NCI-H1694 (cell line): ENCODE results near the gene ATRN.
"Not testable (repeated sequence)": the region's sequence is repeated elsewhere in the genome, so short reads cannot be mapped to it uniquely, and the experiment has no call there.

ENCODE experiments used
- DNase-seq: peaks from one replicate; lab custom pipeline; 2025; lab: John Stamatoyannopoulos, UW

Gene ATRN

DNA sequence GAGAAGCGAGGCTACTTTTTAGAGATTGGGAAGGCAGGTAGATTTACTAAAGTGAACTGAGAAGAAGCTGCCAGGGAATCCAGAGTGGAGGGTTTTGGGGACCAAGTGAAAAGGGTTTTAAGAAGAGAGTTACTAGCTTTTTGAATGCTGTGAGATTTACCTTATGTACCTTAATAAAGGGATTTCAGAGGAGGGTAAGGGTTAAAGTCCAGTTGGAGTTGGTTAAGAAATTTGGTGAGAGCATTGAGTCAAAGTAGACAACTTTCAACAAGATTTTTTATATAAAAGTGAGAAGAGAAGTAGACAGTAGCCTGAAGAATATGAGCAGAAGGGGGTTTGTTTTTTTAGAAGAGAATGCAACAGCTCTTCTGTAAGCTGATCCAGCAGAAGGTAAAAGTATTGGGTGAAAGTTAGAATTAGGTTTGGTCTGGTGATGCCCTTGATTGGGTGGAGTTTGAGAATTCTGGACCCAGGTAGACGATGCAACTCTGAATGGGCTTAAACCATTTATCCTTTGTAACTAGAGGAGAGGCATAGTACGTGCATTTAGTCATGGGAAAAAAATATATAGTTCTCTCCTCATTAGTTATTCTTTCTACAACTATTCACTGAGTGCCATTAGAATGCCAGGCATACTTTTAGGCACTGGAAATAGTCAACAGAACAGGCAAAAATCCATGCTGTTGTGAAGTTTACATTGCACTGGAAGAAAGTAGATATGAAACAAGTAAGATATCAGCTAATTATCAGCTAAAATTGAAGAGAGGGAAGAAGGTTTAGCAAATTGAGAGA lies 44.8 kb downstream of the ATRN start:
- DNase-seq = no peak

DNA sequence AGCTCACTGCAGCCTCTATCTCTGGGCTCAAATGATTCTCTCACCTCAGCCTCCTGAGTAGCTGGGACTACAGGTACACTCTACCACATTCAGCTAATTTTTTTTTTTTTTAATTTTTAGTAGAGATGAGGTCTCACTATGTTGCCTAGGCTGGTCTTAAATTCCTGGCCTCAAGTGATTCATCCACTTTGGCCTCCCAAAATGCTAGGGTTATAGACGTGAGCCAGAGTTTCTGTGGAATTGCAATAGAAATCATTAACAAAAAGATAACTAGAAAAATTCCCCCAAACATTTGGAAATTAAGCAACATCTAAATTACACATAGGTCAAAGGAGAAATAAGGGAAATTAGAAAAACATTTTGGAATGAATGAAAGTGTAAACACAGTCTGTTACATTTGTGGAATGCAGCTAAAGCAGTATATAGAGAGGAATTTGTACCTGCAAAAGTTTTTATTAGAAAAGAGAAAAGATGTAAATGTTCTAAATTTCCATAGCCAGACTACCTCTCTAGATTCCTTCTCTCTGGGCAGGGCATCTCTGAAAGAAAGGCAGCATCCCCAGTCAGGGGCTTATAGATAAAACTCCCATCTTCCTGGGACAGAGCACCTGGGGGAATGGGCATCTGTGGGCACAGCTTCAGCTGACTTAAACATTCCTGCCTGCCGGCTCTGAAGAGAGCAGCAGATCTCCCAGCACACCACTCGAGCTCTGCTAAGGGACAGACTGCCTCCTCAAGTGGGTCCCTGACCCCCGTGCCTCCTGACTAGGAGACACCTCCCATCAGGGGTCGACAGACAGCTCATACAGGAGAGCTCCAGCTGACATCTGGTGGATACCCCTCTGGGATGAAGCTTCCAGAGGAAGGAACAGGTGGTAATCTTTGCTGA lies 51.3 kb downstream of the ATRN start:
- DNase-seq = no peak

DNA sequence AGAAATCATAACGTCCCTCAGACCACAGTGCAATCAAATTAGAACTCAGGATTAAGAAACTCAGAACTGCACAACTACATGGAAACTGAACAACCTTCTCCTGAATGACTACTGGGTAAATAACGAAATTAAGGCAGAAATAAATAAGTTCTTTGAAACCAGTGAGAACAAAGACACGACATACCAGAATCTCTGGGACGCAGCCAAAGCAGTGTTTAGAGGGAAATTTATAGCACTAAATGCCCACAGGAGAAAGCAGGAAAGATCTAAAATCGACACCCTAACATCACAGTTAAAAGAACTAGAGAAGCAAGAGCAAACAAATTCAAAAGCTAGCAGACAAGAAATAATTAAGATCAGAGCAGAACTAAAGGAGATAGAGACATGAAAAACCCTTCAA lies 53.9 kb downstream of the ATRN start:
- DNase-seq = not testable (repeated sequence)

DNA sequence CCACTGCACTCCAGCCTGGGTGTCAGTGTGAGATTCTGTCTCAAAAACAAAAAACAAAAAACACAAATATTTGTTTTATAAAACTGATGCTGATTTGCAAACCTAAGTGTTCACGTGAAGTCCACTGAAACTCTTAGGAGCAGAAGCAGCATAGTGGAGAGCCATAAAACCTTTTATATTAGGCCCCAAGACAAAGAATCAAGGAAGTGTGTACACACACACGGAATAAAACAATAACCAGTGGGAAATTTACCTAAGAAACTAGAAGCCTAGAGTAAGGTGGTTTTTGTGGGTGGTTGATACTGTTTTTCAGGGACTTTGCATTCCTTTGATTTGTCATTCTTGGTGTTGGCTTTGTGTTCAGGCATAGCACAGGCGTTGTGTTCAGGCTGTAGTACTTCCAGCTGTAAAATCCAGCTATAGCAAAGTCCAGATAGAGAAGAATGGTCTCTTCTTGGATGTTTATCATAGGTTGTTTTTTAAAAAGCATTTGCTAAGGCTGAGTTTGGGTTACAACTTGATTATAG lies 61.3 kb downstream of the ATRN start:
- no peak for DNase-seq

DNA sequence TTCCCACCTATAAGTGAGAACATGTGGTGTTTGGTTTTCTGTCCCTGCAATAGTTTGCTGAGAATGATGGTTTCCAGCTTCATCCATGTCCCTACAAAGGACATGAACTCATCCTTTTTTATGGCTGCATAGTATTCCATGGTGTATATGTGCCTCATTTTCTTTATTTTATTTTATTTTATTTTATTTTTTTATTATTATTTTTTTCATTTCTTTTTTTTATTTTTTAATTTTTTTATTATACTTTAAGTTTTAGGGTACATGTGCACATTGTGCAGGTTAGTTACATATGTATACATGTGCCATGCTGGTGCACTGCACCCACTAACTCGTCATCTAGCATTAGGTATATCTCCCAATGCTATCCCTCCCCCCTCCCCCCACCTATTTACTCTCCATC lies 66.9 kb downstream of the ATRN start:
- not testable (repeated sequence) for DNase-seq

DNA sequence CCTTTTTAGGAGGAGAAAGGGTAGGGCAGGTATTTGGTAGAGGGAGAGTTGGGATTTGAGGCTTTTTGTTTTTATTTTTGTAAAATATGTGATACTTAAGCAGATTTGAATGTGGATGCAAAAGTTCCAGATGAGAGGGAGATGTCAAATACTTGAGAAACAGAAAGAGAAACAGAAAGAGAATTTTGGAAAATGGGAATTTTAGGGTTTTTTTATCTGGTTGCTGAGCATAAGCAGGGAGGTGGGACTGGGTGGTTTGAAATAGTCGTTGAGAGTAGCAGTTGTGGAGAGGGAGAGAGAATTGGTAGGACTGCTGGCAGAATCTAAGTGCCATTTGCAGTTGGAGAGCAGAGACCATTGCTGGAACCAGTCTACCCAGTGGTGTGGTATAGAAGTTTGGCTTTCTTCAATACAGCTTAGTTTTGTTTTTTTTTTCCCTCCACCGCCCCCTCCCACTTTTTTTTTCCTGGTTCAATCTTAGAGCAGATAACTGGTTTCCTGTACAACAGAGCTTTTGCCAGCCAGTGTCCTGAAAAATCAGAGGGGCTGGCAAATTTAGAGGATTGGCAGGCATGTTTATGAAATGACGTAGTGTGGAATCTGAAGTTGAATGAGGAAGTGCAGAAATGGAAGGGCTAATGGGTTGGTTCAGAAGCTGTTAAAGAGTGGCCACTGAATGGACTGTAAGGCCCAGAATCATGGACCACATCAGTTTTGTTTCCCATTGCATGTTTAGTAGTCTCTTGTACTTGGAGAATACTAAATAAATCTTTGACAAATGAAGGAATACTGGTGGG lies 68.7 kb downstream of the ATRN start:
- no peak for DNase-seq

DNA sequence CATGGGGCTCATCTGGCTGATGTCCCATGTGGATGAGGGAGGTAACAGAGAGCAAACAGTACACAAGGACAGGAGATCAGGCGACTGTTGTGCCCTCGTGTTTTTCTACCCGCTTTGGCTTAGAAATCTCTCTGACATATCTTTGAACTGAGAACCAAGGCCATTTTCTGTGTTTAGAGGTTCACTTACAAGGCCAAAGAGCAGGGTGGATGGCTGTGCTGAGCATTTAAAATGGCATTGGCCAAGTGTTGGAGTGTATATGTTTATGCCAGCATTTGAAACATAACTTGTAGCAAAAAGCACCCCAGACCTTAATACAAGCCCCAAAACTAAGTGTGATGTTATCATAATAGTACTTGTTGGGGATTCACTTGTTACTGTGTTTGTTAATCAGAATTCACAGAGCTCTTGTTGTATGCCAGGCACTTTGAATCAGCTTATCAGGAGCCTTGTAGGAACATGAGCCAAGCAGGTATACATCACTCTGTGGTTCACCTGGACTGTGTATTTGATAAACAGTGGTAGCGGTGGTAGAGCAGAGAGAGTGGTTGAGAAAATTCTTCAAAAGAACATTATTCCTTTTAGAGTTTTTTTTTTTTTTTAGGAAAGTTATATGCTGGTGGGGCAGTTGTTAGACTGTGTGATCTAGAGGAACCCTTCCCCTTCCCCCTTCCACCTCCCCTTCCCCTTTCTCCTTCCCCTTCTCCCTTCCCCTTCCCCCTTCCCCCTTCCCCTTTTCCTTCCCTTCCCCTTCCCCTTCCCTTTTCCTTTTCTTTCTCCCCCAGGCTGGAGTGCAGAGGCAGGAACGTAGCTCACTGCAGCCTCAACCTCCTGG lies 71.3 kb downstream of the ATRN start:
- DNase-seq = no peak

DNA sequence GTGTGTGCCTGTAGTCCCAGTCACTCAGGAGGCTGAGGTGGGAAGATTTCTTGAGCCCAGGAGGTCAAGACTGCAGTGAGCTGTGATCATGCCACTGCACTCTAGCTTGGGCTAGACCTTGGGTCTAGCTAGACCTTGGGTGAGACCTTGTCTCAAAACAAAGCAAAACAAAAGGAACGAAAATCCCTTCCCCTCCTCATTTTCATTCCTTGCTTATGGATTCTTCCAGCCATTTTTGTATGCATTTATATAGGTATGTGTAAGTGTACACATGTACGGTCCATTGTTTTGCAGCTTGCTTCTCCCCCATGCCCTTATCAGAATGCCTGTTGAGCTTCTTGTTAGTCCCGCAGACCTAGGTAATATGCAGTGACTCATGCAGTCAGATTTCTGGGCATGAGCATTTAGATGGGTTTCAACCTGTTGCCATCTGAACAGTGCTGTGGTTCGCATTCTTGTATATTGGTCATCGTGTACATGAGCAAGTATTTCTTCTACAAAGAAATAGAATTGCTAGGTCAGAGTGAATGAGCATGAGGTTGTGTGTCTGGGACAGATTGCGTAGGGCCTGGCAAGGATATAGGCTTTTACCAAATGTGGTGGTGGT lies 73.2 kb downstream of the ATRN start:
- DNase-seq = no peak

DNA sequence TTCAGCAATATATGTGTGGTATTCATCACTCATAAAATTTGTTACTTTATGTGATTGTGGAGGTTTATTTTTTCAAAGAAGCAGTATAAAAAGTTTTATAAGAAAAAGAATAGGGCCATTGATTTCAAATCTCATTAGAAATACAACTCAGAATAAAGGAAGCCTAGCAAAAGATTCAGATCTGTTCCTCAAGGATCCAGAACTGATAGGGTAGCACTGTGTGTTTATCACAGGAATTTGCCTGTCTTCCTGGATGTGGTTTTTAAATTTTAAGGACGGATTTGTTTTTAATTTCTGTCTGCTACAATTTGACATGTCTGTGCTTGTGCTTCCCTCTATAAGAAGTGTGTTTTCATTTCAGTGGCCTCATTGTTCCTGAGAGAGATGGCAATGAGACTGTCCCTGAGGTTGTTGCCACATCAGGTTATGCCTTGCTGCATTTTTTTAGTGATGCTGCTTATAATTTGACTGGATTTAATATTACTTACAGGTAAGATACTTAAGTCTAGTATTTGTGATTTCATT lies 74.6 kb downstream of the ATRN start:
- no peak for DNase-seq

DNA sequence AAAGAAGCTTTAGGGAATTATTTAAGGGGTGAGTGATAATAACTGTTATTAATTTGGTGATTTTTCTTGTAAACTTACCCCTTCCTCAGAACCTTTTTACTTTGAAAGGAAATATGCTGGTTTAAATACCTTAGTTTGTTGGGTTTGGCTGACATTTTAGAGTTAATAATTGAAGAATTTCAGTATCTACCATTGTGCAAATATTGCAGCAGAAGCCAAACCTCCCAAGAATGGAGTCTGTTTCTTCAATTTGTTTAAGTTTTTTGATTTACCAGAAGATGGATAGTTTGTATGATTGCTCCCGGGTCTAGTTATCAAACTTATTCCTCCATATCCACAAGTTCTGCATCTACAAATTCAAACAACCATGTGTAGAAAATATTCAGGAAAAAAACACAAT lies 77.1 kb downstream of the ATRN start:
- DNase-seq = no peak

DNA sequence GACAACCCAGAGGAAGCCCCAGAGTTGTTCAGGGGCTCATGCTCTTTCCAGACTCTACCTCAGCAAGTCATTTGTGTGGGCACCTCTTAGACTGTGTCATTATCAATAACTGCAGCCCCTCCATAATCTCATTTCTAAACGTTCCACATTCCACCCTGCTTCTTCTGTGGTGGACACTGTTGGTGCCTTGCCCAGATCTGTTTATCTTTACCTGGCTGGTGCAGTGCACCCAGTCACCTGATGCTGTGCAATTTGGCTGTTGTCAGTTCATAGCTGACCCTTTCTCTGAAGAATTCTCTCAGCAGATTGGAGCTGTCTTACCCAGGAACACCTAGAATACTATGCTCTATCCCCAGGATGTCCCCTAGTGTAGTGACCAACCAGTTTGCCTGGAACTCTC lies 80.0 kb downstream of the ATRN start:
- no peak for DNase-seq

DNA sequence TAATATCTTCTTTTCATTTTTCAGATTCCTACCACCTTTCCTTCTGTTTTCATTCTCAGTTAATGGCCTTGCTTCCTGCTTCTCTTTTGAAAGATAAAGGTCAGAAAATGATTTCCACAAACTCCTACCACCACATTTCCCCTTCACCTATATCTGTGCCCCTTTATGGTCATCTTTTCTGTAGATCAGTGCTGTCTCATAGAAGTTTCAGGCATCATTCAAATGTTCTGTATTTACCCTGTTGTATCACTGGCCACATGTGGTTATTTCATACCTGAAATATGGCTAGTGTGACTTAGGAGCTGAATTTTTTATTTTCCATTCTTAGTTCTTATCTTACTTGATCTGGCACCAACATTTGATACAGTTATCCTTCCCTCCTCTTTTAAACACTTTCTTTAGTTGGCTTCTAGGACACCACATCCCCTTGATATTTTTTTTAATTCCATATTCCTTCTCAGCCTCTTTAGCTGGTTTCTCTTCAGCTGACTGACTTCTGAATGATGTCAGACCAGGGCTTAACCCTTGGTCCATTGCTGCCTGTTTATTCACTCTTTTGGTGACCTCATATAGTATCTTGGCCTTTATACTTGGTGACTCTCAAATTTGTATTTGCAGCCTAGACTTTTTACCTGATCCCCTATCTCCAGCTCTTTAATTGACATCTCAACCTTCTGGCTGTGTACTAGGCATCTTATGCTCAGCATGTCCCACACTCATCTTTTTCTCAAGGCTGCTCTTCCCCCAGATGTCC lies 81.0 kb downstream of the ATRN start:
- no peak for DNase-seq

DNA sequence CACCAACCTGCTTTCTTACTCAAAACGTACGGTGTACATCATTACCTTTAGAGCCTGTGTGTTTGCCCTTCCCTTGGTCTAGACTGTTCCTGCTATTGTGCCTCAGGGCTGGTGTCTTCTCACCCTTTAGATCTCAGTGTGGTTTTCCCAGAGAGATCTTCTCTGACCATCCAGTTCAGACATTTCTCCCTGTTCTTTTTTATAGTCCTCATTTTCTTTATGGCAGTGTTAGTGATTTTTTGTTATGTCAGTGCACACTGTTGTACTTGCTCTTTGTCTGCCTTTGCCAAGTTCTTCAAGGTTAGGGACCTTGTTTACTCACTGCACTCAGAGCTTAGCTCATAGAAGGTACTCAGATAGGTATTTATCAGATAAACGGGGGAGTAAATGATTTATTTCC lies 82.8 kb downstream of the ATRN start:
- DNase-seq = no peak

DNA sequence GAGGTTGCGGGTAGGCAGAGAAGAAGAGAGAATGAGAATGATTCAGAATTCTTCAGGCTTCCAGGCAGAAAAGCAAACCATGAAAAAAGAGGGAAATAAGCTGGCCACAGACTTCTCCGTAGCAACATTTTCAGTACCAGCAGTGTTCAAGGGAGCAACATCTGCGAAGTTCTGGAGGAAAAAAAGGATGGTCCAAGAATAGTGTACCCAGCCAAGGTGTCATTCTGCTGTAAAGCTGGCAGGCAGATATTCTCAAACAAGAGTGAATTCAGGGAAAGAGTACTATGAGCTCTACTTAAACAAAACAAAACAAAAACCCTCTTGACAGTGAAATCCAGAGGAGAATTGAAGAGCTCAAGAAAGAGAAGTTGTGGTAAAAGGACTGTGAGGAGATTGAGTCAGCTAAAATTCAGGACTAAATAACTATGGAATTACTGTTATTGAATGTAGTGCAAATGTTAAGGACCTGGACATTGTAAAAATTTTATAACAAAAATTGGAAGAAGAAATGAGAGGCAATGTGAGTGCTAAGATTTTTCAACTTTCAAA lies 86.5 kb downstream of the ATRN start:
- DNase-seq = no peak

DNA sequence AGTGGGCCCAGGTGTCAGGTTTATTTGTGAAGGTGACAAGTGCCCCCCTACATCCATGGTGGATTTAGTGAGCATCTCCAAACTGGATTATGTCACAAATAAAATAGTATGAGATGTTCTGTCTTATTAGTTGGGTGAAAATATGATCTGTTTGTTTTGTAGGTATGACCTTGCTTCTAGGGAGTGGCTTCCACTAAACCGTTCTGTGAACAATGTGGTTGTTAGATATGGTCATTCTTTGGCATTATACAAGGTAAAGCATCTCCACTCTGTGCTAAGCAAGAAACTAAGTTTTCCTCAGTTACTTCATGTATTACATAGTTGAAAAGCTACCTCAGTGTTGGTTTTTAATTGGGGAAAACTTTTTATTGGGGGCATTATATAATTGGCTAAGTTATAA lies 88.4 kb downstream of the ATRN start:
- no peak for DNase-seq

DNA sequence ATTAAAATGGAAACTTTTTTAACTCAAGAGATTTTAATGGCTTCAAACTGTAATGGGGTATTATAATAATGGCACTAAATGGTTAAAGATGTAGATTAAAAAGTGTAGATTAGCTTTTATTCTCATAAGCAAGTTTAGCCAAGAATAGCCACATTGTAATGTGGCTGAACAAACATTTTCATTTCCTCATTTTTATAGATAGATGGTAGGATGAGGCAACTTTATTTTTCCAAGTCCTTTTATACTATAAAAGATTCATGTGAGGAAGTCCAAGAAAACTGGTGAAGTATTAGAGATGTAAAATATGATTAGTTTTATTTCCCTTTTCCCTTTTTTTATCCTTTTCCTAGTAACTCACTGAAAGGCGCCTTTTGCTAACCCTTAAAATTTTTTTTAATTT lies 88.8 kb downstream of the ATRN start:
- DNase-seq = no peak

DNA sequence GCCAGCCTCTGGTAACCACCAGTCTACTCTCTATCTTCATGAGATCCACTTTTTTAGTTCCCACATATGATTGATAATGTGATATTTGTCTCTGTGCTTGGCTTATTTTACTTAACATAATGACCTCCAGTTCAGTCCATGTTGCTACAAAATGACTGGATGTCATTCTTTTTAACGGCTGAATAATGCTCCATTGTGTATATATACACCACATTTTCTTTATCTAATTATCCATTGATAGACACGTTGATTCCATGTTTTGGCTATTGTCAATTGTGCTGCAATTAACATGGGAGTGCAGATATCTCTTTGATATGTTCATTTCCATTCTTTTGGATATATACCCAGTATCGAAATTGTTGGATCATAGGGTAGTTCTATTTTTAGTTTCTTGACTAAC lies 89.3 kb downstream of the ATRN start:
- no peak for DNase-seq

DNA sequence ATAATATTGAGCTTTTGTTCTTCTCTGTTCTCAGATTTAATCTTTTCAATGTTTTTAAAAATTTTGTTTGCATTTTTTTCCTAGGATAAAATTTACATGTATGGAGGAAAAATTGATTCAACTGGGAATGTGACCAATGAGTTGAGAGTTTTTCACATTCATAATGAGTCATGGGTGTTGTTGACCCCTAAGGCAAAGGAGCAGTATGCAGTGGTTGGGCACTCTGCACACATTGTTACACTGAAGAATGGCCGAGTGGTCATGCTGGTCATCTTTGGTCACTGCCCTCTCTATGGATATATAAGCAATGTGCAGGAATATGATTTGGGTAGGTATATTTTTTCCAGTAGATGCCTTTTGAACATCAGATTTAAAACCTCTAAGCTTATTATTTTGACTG lies 89.8 kb downstream of the ATRN start:
- DNase-seq = no peak

DNA sequence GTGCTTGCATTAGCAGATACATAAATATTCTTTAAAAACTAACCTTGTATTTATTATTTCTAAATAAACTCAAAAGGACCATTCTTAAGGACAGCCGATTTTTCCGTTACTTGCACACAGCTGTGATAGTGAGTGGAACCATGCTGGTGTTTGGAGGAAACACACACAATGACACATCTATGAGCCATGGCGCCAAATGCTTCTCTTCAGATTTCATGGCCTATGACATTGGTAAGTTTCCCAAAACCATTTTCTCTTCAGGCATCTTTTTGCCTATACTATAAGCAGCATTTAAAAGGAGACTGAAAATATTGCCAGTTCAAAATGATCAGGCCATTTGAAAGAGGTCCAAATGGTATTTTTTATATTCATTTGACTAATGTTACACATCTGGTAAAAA lies 92.3 kb downstream of the ATRN start:
- no peak for DNase-seq
